NOMO-1 treated with DMSO at 0.1 percent for 48 hours (cell line): ENCODE data around the gene EIF1B.
"Not testable (repeated sequence)": the region's sequence is repeated elsewhere in the genome, so short reads cannot be mapped to it uniquely, and the experiment has no call there.

Experiments used
- DNase-seq: peaks from one replicate; lab custom pipeline; 2025; ENCODE audit not compliant: unreplicated experiment; lab: John Stamatoyannopoulos, UW

EIF1B gene

DNA sequence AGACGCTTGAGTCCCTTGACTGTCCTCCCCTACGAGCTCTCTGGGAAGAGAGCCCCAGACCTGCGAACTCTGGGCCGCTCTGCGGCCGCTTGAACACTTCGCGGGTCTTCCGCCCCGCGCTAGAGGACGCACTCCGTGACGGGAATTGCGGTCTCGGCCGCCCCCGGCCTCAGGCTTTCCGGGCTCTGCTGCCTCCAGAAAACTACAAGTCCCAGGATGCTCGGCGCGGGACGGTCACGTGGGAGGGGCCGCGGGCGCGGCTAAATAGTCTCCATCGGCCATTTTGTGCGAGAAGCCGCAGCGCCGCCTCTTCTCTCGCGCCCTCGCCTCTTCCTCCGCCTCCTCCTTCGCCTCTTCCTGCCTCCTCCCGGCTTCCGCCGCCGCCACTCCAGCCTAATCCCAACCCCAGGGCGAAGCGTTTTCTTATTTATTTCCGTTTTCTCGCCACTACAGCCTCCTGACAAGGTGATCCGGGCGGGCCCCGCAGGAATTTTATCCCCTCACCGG is at the start of gene EIF1B:
Gene EIF1B, plus strand, starts transcription at position 290 of the 507 bp plus-strand sequence. CDS start 235 bp downstream, outside the sequence.
- DNase-seq = peak; percentile 93

DNA sequence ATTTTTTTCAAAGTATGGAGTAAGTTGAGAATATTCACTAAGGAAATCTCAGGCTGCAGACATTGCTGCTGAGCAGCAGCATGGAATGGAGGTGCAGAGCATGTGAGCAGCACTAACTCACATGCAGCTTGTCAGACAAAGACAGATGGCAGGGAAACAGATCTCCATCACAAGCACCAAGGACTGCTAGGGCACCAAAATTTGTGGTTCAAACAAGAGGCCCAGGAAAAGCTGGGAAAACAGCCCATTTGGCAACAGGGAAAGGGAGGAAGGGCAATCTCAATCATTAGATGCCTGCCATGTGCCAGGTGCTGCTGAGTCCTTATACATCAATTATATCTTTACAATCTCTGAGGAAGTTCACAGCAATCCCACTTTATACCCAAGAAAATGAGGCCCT is 47.2 kb upstream of the EIF1B start:
- DNase-seq = no peak

- no peak for DNase-seq
Measured at GRCh38 chr3:40264451-40264850, 45.1 kb upstream of the EIF1B start.

GRCh38 chr3:40265181-40265580 is 44.3 kb upstream of the EIF1B start:
- DNase-seq = no peak

GRCh38 chr3:40267937-40268724 is 41.4 kb upstream of the EIF1B start:
- DNase-seq = no peak

DNA sequence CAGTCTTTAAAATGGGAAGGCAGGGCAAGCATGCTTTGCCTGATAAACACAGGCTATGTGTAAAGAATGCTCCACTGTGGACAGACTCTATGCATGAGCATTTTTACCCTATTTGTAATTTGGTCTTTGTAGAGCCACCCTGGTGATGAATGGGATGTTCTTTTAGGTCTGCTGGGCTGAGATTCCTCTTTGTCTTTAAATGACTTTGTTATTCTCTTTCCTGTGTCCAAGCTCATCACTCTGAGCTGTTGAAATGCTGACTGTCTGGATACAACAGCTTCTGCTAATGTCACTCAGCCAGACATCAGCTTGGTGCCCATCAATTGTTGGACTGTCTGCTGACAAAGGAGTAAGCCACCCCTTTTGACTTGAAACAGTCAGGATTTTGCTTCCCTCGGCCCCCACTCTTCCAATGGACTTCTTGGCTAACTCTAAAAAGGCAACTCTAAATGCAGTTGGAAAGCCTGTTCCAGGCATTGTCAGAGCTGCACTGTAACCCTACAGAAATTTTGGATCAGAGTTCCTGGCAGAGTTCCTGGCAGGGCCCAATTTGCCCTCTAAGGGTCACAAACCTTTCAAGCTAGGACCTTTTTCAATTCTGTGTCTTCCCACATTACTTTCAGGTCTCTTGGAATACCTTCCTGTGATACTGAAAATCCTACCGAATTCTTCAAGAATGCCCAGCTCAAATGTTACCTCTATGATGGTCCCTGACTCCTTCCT is 40.5 kb upstream of the EIF1B start:
- no peak for DNase-seq

DNA sequence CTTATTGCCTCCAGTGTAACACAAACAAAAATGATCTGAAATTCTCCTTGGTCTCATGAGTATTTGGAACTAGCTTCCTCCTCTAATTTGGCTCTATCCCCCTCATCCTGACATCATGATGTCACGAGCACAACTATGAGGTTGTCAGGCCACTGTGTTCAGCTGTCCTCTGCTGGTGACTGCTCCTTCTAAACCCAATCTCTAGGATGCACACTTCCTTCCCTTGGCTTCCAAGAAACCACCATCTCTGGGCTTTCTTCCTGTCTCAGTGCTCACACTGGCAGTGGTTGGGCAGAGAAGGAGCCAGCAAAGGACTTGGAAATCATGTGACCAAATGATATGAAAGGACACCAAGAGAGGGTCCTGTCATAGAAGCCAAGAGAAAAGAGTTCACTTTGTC is 30.7 kb upstream of the EIF1B start:
- DNase-seq = no peak

GRCh38 chr3:40281995-40282394 is 27.5 kb upstream of the EIF1B start:
- DNase-seq = no peak

DNA sequence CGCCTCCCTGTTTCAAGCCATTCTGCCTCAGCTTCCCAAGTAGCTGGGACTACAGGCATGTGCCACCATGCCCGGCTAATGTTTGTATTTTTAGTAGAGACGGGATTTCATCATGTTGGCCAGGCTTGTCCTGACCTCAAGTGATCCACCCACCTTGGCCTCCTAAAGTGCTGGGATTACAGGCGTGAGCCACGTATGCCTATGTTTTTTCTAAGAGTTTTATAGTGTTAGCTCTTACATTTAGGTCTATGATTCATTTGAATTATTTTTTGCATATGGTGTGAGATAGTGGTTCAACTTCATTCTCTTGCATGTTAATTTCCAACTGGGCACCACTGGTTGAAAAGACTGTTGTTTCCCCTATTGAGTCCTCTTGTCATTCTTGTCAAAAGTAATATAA is 26.4 kb upstream of the EIF1B start:
- not testable (repeated sequence) for DNase-seq

- DNase-seq = no peak
Measured at GRCh38 chr3:40287248-40287647, 22.3 kb upstream of the EIF1B start.

DNA sequence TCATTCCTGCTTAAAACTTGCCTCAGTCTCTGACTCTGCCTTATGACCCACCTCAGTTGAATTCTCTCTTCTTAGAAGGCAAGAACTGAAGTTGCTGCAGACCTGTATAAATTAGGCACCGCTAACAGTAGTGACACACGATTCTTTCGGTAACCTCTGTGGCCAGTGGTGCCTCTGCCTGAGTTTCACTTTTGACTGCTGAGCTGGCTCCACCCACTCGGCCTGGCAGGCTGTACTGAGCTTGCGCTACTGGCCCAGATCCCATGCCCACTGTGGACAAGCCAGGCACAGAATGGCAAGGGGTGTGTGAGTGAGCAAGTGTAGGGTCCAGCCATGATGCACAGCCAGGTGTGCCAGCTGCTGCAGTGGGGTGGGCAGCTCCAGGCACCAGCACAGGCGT is 19.1 kb upstream of the EIF1B start:
- no peak for DNase-seq

DNA sequence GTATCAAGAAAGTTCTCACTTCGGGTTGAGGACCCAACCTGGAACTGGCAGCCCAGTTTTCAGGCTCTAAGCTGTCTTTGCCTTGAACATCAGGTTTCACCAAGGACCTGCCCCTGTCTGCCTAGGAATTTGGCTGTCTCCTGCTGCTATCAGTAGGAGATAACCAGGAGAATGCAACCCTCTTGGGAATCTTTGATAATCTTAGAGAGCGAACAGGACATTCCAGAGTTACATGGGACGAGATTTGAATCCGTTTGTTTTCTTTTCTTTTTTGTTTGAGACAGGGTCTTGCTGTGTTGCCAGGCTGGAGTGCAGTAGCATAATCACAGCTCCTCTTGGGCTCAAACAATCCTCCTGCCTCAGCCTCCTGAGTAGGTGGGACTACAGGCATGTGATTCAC is 18.0 kb upstream of the EIF1B start:
- no peak for DNase-seq

- DNase-seq = no peak
Measured at GRCh38 chr3:40292637-40293349, 16.7 kb upstream of the EIF1B start.

GRCh38 chr3:40294434-40294833 is 15.1 kb upstream of the EIF1B start:
- no peak for DNase-seq

DNA sequence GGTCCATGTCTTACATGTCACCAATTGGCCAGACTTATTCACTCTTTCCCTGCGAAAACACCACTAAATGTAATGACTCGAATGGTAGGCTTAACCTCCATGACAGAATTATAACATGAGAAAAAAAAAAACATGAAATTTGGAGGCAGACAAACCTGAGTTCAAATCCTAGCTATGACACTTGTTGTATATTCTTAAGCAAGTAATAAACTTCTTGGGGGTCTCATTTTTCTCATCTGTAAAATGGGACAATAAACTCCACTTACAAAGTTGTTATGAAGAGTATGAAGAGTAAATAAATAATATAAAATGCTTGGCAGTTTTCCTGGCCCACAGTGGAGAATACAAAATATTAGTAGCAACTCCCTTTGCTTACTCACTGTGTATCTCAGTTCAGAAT is 11.4 kb upstream of the EIF1B start:
- DNase-seq = no peak

DNA sequence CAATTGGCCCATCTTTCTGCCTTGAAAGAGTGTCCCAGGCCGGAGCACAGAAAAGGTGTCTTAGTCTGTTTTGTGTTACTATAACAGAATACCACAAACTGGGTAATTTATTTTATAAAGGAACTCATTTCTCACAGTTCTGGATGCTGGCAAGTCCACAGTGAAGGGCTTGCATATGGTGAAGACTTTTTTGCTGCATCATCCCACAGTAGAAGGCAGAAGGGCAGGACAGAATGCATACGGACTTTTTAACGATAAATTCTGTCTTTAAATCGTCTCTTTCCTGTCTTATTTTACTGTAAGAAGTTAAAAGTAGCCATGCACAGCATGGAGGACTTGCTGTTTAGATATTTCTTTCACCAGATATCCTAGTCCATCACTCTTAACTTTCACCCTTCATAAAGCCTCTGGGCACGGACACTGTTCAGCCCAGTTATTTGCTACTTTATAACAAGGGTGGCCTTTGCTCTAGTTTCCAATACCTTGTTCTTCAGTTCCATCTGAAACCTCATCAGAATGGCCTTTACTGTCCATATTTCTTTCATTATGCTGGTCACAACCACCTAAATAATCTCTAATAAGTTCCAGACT is 10.3 kb upstream of the EIF1B start:
- no peak for DNase-seq

DNA sequence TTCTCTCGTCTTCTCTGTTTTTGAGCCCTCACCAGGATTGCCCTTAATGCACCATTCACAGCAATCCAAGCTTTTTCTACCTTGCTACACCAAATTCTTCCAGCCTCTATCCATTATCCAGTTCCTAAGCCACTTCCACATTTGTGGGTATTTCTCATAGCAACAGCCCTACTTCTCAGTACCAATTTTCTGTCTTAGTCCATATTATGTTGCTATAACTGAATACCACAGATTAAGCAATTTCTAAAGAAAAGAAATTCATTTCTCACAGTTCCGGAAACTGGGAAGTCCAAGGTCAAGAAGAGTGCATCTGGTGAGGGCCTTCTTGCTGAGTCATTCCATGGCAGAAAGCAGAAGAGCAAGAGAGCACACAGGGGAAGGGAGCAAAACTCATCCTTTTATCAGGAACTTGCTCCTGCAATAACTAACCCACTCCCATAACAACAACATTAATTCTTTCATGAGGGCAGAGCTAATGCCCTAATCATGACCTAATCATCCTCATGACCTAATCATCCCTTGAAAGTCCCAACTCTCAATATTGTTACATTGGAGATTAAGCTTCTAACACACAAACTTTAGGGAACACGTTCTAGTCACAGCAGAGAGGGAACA is 9.7 kb upstream of the EIF1B start:
- DNase-seq = peak; percentile 95

GRCh38 chr3:40302784-40303183 is 6.7 kb upstream of the EIF1B start:
- DNase-seq = no peak

DNA sequence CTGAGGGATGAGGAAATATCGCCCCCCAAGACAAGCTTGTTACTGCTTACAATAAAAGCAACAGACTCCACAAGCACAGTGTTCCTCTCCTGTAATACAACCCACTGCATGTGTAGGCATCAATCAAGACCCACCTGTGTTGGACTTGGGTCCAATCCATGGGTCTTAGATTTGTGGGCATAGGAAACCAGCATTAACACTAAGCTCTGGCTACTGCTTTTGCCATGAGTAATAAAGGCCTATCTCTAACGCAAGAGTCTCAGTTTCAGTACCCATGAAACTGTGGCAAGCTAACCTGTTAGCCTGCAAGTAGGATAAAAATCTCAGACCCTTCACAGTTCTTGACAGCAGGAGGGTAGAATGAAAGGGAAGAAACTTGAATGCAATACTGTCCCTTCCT is 5.2 kb upstream of the EIF1B start:
- no peak for DNase-seq

DNA sequence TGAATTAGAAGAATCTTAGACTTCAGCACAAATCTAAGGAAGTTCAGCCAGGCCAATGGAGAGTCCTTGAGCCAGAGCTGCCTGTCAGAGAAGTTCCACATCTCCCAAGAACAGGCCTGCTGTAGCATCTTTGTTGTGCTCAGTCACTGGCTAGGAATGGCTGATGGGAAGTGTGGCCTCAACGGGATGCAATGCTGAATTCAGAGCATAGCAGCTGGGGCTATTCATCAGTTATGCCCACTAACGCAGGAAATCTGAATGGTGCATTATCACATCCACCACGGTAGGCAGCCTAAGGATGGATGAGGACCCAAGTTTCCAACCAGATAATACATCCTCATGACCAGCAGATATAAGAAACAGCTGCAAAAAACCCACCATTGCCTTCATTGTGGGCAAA is 3.2 kb upstream of the EIF1B start:
- DNase-seq = no peak

DNA sequence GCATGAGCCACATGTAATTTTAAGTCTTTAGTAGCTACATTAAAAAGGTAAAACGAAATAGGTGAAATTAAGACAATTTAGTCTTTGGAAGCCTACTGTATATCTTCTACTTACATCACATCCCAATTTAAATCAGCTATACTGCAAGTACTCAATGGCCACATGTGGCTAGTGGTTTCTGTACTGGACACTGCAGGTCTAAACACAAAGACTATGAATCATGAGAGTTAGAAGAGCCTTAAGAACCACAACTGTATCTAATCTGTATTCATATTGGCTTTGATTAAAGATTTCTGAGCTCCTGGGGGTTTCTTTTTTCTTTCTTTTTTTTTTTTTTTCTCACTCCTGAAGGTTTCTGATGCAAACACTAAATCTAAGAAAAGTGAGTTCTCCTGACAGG is 2.3 kb upstream of the EIF1B start:
- DNase-seq = no peak
